H1 (cell line): ENCODE data around the gene ORC6. TPM values are rescaled to one million over a fixed set of nuclear protein-coding genes. Genes with fewer than 3 reads are reported as not detected.

Experiments used
- ASH2L ChIP-seq: fragments of 200-600, 300-600 bp; sonication (generic); IDR thresholded peaks from one replicate; pipeline ENCODE4 v1.7.1; 2017; ENCODE audit warnings: low read length
- ATF2 ChIP-seq: IDR thresholded peaks from 2 replicates; pipeline ENCODE4 v1.6.1; 2012; ENCODE audit warnings: low read length, inconsistent platforms
- RAD21 ChIP-seq, 2 experiments: IDR thresholded peaks in 1 of 2; conservative IDR thresholded peaks in 1 of 2; 2 replicates each; pipeline ENCODE4 v1.6.1; 2011; ENCODE audit warnings: low read depth in 2 of 2, low read length in 2 of 2, improper control_type of control experiment in 1 of 2, inconsistent platforms in 1 of 2, mild to moderate bottlenecking in 1 of 2, moderate library complexity in 1 of 2
- SAP30 ChIP-seq: fragments of 300-600 bp; sonication (generic); IDR thresholded peaks from 2 replicates; pipeline ENCODE4 v1.7.1; 2012; ENCODE audit warnings: low read length, moderate library complexity, mild to moderate bottlenecking, inconsistent platforms; ENCODE audit not compliant: insufficient read depth, insufficient replicate concordance
- SIRT6 ChIP-seq: IDR thresholded peaks from one replicate; pipeline ENCODE4 v1.7.1; 2012; ENCODE audit warnings: low read length, inconsistent platforms
- SUZ12 ChIP-seq: fragments of 200-600 bp; sonication (generic); IDR thresholded peaks from 2 replicates; pipeline ENCODE4 v1.6.1; 2012; ENCODE audit warnings: mild to moderate bottlenecking, inconsistent platforms, low read length, moderate library complexity, mixed read lengths
- USF2 ChIP-seq: IDR thresholded peaks from 2 replicates; pipeline ENCODE4 v1.6.1; 2011; ENCODE audit warnings: low read length, improper control_type of control experiment
- polyA plus RNA-seq, 7 experiments: library from polyadenylated mRNA; depleted of rRNA in 3 of 7; stranded (reverse) in 5 of 7; unstranded in 2 of 7; fragments of >200 nt in 5 of 7; fragments of 200-250 nt in 2 of 7; gene quantifications; 1 replicate in 5 of 7; 2 replicates in 1 of 7; 4 replicates in 1 of 7; pipeline versions ENCODE4 v1.2.1 to v1.2.3, GENCODE V29; 2011 to 2013; ENCODE audit warnings: missing spikeins in 2 of 7, mixed read lengths in 2 of 7
- total RNA-seq: library from RNA; stranded (reverse); fragmentation: NEBNext Ultra II Directional; extraction: Animal tissue kit (Norgen Biotek cat#: 25700); gene quantifications from 2 replicates; pipeline ENCODE4 v1.2.1, GENCODE V29; 2021
- TF ChIP-seq, protein P1 (sequence below): fragments of 300-600 bp; sonication (generic); IDR thresholded peaks from 2 replicates; pipeline ENCODE4 v1.7.1; 2012; ENCODE audit warnings: low read length, moderate library complexity, mild to moderate bottlenecking, inconsistent platforms; ENCODE audit not compliant: insufficient replicate concordance

Gene ORC6
- total and polyA plus RNA-seq, 2 of the 8 experiments (the other 6 are each of a cell fraction or from before 2014, with no cell fraction given): 41.8 to 67.4 TPM

GRCh38 chr16:46743232-46743719, 53.8 kb downstream of the ORC6 start (continued):
- TF ChIP-seq ATF2: no peak
- TF ChIP-seq USF2: no peak
- TF ChIP-seq SUZ12: no peak
- TF ChIP-seq, protein P1, sequence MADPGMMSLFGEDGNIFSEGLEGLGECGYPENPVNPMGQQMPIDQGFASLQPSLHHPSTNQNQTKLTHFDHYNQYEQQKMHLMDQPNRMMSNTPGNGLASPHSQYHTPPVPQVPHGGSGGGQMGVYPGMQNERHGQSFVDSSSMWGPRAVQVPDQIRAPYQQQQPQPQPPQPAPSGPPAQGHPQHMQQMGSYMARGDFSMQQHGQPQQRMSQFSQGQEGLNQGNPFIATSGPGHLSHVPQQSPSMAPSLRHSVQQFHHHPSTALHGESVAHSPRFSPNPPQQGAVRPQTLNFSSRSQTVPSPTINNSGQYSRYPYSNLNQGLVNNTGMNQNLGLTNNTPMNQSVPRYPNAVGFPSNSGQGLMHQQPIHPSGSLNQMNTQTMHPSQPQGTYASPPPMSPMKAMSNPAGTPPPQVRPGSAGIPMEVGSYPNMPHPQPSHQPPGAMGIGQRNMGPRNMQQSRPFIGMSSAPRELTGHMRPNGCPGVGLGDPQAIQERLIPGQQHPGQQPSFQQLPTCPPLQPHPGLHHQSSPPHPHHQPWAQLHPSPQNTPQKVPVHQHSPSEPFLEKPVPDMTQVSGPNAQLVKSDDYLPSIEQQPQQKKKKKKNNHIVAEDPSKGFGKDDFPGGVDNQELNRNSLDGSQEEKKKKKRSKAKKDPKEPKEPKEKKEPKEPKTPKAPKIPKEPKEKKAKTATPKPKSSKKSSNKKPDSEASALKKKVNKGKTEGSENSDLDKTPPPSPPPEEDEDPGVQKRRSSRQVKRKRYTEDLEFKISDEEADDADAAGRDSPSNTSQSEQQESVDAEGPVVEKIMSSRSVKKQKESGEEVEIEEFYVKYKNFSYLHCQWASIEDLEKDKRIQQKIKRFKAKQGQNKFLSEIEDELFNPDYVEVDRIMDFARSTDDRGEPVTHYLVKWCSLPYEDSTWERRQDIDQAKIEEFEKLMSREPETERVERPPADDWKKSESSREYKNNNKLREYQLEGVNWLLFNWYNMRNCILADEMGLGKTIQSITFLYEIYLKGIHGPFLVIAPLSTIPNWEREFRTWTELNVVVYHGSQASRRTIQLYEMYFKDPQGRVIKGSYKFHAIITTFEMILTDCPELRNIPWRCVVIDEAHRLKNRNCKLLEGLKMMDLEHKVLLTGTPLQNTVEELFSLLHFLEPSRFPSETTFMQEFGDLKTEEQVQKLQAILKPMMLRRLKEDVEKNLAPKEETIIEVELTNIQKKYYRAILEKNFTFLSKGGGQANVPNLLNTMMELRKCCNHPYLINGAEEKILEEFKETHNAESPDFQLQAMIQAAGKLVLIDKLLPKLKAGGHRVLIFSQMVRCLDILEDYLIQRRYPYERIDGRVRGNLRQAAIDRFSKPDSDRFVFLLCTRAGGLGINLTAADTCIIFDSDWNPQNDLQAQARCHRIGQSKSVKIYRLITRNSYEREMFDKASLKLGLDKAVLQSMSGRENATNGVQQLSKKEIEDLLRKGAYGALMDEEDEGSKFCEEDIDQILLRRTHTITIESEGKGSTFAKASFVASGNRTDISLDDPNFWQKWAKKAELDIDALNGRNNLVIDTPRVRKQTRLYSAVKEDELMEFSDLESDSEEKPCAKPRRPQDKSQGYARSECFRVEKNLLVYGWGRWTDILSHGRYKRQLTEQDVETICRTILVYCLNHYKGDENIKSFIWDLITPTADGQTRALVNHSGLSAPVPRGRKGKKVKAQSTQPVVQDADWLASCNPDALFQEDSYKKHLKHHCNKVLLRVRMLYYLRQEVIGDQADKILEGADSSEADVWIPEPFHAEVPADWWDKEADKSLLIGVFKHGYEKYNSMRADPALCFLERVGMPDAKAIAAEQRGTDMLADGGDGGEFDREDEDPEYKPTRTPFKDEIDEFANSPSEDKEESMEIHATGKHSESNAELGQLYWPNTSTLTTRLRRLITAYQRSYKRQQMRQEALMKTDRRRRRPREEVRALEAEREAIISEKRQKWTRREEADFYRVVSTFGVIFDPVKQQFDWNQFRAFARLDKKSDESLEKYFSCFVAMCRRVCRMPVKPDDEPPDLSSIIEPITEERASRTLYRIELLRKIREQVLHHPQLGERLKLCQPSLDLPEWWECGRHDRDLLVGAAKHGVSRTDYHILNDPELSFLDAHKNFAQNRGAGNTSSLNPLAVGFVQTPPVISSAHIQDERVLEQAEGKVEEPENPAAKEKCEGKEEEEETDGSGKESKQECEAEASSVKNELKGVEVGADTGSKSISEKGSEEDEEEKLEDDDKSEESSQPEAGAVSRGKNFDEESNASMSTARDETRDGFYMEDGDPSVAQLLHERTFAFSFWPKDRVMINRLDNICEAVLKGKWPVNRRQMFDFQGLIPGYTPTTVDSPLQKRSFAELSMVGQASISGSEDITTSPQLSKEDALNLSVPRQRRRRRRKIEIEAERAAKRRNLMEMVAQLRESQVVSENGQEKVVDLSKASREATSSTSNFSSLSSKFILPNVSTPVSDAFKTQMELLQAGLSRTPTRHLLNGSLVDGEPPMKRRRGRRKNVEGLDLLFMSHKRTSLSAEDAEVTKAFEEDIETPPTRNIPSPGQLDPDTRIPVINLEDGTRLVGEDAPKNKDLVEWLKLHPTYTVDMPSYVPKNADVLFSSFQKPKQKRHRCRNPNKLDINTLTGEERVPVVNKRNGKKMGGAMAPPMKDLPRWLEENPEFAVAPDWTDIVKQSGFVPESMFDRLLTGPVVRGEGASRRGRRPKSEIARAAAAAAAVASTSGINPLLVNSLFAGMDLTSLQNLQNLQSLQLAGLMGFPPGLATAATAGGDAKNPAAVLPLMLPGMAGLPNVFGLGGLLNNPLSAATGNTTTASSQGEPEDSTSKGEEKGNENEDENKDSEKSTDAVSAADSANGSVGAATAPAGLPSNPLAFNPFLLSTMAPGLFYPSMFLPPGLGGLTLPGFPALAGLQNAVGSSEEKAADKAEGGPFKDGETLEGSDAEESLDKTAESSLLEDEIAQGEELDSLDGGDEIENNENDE: no peak
- no peak for TF ChIP-seq ASH2L
- TF ChIP-seq SIRT6: no peak
- no peak for TF ChIP-seq SAP30
- TF ChIP-seq RAD21 (IDR thresholded peaks at IDR 0.05 in 1 of 2, conservative IDR thresholded peaks at IDR 0.05 in 1 of 2; ENCODE audit: low read depth in 2 of 2, low read length in 2 of 2): no peak
